Left kidney (tissue), 2 donors: ENCODE data around the gene STAM. TPM values are rescaled to one million over a fixed set of nuclear protein-coding genes. Genes with fewer than 3 reads are reported as not detected.
A peak's percentile ranks its signal among the peaks of the same experiment; 100 is the strongest.
"Not testable (repeated sequence)": the region's sequence is repeated elsewhere in the genome, so short reads cannot be mapped to it uniquely, and the experiment has no call there.

Source experiments
- DNase-seq: peaks from one replicate; pipeline ENCODE4 v3.0.0-alpha.2; 2013
- polyA plus RNA-seq: library from polyadenylated mRNA; unstranded; fragments of 120-200 nt; gene quantifications from one replicate; pipeline ENCODE4 v1.2.1, GENCODE V29; 2013; ENCODE audit not compliant: insufficient read length

STAM gene
- polyA plus RNA-seq, 1 donor, result 36.8 TPM

DNA sequence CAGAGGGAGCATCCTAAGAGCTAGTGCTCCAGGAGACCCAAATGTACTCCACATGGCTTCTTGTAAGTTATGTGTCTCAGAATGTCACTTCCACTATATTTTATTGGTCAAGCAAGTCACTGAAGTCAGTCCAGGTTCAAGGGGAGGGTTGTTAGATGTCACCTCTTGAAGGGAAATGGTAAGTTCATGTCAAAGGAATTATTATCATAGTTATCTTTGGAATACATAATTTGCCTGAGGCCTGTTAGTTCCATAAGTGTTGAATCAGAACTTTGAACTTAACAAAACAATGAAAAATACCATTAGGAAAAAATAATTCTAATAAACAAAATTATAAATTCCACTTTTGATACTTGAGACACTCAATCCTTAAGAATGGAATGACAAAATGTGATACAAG lies 30.6 kb downstream of the STAM start:
- DNase-seq, result no peak

DNA sequence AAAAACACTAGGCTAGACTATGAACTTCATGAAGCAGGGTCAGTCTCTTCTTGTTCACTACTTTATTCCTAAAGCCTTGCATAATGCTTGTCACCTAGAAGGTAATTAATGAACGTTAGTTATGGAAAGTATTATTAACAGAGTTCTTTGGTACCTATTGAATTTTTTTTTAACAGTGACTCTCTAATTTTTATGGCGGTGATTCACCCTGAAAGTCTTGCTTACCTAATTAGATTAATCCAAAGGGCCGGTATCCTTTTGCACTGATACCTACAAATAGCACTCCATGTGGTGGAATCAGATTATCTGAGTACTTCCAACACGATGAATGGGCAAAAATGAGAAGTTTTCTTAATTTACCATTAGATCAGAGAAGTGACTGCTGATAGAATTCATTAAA lies 31.7 kb downstream of the STAM start:
- no peak for DNase-seq

DNA sequence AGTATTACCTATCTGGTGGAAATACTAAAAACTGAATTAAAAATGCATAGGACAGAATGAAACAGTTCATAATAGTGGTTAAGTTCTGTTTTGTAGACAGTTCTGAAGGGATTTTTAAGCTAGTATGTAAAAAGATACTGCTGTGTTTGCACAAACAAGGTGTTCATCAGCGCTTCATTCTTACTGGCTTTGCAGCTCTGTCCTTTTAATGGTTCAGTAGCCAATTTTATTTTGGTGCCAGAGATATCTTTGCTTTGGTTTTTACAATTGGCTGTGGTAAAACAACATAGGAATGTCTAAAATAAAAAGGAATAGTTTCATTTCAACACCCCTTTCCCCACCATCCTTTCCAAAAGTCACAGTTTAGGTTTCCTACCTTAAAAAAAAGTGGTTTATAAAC lies 33.0 kb downstream of the STAM start:
- DNase-seq, result no peak

DNA sequence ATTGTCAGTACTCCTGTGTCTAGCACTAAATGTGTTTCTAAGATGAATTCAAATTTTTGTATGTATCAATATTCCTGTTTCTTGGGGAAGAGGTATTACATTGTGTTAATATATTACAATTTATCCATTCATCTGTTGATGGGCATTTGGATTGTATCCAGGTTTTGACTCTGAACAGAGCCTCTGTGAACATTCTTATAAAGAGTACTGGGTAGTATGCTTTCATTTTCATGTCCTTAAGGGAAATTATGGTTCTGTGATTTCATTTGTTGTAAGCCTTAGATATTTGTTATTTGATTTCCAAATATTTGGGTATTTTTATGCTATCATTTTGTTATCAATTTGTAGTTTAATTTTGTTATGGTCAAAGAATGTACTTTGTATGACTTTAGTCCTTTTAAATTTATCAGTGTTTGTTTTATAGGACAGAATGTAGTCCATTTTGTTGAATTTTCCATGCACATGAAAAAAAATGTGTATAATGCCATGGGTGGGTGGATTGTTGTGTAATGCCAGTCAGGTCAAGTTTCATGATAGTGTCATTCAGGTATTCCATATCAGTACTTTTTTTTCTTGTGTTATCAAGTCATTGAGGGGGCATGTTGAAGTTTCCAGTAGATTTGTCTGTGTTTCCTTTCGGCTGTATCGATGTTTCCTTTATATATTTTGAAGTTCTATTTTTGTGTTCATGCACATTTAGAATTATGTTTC lies 38.4 kb downstream of the STAM start:
- DNase-seq, result no peak

DNA sequence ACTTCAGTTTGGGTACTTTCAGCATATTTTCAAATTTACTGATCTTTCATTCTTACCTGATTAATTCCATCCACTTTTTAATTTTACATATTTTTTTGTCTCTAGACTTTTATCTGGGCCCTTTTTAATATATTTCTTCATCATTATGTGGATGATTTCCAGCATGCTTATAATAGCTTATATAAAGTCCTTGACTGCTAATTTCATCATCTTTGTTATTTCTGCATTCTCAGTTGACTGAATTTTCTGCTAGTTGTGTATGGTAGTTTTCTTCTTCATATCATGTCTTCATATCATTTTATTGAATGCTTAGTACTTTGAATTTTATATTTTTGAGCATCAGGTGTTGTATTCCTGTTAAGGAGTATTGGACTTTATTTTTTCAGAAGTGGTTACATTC lies 39.6 kb downstream of the STAM start:
- DNase-seq, result no peak

DNA sequence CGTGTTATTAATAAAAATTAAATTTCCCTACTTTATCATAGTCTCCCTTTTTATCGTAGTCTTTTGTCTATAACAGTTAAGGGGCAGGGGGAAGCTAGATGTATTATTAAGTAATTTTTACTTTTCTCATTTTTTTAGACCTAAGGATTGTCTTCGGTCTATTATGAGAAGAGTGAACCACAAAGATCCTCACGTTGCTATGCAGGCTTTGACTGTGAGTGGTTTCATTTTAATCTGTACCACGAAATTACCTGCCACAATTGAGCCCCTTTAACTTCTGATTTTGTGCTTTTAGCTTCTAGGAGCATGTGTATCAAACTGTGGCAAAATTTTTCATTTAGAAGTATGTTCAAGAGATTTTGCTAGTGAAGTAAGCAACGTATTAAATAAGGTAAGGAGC lies 40.6 kb downstream of the STAM start:
- DNase-seq, result no peak

DNA sequence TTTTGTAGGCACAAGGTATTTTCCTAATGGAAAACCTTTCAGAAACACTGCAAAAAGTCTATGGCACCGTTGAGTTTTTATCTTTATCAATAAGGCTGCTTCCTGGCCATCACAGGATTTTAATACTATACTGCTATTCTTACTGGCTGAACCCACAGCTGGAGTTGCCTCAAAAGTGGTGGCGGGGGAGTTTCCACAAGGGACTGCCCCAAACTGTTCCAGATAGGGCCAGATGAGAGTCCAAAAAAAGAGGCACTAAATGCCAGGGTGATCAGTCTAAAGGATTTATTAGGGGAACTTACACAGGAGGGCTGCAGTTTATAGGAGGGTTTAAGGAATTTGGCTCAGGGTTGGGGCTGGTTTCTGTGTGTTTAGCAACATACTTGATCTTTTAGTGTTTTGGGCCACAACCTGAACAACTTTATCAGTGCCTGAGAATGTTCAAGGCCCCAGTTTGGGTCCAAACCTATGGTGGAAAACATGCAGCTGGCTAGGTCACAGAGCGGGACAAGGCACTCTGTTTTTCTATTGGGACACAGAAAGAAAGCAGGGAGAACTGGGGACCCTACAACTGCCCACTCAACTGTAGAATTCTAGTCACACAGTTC lies 41.4 kb downstream of the STAM start:
- no peak for DNase-seq

DNA sequence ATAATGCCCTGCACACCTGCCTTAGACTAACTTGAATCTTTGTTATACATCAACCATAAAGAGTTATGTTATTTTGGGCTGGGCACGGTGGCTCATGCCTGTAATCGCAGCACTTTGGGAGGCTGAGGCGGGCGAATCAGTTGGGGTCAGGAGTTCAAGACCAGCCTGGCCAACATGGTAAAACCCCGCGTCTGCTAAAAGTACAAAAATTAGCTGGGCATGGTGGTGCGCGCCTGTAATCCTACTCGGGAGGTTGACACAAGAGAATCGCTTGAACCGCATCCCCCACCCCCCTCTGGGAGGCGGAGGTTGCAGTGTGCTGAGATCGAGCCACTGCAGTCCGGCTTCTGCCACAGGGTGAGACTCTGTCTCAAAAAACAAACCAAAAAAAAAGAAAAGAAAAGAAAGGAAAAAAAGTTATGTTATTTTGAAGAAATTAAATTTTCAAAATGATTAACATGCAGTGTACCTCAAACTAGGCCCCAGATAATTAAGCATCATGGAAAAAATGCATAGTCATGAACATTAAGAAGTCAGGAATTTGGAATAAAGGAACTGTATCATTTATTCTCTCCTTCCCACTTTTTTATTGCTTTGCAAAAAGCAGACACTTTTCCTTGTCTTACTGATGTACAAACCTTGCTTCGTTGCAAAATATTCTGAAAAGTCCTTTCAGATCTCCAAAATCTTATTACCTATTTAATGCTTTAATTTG lies 43.3 kb downstream of the STAM start:
- DNase-seq, result no peak

DNA sequence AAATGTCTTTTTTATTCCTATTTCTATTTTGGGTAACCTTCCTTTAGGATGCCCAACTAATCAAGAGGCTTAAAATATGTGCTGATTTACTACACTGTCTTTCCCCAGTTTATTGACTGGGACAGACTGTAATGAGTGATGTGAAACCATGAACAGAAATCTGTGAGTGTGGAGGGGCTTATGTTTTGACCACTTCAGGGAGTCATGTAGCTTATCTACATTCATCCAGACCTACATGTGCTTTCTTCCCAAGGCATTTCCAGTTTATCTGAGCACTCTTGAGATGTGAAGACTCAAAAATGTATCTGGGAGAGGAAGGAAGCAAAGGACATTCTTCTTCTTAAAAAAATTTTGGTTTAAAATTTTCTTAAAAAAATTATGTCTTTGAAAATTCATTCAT lies 45.2 kb downstream of the STAM start:
- no peak for DNase-seq

DNA sequence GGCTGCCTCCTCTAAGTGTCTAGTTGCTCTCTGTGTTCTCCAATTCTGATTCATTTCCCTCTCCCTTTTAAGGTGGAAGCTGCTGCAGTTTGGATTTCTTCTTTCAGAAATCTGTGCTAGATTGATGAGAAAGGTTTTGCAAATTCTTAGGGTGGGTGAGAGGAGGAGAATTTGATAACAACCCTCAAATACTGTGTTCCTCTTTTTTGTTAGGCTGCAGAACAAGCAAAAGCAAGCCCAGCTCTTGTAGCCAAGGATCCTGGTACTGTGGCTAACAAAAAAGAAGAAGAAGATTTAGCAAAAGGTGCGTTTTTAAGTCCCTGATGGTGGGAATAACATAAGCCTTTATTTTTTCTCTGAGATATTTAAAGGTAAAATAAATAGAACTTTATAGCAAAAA lies 49.1 kb downstream of the STAM start:
- no peak for DNase-seq

DNA sequence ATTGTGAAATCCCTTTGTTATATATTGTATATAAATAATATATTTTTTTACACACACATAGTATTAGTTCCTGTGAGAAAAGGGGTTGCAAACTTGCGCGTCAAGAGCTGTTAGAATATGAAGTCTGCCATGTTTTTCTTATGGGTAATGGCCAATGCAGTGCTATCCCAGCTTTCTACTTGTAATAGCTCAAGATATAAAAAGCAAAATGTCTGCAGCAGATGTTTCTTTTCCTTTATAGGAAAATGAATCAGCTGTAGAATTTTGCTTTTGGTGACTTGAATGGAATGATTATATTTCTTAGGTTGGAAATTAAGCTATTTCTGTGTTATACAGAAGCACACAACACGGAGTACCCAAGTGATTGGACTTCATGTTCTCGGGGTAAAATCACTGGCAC lies 54.7 kb downstream of the STAM start:
- DNase-seq, result no peak

DNA sequence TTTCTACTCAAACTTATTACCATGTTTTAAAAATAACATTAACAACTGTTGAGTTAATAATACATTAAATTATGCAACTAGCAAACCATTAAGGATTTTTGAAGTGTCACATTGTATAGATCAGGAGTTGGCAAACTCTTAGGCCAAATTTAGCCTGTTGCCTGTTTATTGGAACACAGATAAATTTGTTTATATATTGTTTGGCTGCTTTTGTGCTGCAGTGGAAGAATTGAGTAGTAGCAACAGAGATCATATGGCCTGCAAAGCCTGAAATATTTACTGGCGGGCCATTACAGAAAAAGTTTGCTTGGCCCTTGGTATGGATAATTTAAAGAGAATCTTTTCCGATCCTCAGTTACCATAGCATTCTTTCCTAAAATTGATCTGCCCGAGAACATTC lies 57.4 kb downstream of the STAM start:
- DNase-seq, result no peak

DNA sequence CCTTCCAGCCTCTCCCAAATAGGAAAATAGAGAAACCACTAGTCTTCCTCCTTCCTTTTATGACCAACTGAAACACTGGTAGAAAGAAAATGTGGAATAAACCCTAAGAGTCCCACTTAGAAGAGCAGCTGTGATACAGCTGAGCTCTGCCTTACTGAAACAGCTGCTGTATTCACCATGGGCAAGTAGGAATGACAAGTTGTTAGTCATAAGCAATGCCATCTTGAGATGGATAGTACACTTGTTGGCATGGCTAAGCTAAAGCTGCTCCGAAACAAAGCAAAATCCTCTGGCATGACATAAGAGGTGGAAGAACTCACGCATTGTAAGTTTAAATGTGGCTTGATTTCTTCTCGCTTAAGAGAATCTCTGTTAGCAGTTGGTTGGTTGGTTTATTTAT lies 59.8 kb downstream of the STAM start:
- DNase-seq, result no peak

DNA sequence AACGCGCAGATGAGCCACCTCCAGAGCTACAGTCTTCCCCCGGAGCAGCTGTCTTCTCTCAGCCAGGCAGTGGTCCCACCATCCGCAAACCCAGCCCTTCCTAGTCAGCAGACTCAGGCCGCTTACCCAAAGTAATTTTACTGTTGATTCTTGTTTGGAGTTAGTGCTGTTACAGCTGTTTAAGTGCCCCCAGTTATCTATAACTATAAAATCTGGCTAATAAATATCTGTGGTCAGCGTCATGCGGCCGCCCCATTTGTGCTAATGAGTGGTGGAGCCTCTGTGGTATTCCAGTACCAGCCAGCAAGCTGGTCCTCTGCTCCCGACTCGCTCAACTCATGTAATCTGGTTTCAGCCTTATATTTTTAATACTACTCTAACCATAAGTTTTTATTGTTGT lies 64.9 kb downstream of the STAM start:
- no peak for DNase-seq

DNA sequence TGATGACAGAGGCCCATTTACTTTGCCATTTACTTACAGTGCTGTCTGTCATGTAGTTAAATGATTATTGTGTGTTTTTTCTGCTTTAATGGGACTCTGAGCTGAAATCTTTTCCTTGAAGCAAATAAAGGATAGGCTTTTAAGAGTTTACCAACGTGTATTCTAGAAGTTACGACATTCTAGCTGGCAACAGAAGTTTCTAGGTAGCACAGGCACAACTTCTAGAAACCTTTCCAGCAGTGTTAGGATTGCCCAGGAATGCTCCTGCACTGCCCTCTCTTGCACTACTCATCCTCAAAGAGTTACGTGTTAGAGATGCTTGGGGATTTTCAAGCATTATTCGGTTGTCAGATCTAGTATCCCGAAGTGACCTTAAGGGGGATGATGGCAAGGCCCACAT lies 65.5 kb downstream of the STAM start:
- DNase-seq, result no peak

DNA sequence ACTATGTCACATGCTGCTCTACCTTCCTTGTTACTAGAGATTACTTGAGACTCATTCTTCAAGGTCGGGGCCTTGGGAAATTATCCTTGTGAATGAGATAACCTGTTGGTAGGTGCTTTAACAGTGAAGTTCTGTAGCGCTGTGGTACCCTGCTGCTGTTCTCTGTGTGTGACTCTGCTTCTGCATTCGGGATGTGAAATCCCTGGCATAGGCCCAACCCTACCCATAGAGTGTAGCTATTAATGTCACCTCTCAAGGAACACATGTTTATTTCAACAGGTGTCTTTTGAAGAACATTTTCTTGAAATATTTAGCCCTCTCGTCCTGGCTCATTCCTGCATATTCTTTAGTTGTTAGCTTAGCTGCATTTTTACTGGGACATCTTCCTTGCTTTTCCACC lies 66.2 kb downstream of the STAM start:
- no peak for DNase-seq

DNA sequence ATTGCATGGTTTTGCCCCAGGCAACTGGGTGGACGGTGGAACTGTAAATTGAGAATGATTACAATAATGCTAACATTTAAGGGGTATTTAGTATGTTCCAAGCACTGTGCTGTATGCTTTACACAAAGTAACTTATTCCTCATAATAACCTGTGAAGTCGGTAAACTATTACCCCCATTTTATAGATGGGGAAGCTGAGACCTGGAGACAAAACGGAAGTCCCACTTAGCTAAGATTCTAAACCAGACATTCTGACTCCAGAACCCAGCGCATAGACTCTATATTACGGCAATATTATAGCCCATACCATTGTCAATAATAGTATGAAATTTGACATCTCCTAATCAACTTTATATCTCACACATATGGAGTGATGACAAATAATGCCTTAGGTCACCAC lies 68.1 kb downstream of the STAM start:
- no peak for DNase-seq

DNA sequence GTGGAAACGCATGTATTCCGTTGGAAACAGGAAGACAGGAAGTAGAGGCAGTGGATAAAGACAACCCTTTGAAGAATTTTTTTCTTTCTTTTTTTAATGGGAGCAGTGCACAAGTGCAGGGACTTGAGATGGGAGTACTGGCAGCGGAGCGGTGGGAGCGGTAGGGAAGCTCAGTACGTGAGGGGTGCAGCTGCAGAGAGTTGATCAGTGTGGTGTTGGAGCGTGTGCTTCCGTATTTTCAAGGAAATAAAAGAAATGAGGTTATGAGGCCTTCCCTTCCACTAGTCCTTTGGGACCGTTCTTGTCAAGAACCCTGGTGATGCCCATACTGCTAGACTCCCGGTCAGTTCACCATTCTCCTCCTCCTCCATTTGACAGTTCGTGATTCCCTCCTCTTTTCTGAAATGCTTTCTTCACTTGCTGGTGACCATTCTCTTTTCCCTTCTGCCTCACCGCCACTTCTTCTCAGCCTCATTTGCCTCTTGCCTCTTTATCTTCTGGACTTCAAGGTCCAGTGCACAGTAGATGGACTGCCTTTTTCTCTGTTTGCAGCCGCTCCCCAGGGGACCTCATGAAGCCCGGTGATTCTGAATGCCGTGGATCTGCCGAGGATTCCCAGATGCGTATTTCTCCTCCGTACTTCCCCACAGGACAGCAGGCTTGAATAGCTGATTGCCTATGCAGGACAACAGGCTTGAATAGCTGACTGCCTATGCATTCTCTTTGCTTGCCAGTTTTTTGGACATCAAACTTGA lies 68.9 kb downstream of the STAM start:
- peak; percentile 3 for DNase-seq

DNA sequence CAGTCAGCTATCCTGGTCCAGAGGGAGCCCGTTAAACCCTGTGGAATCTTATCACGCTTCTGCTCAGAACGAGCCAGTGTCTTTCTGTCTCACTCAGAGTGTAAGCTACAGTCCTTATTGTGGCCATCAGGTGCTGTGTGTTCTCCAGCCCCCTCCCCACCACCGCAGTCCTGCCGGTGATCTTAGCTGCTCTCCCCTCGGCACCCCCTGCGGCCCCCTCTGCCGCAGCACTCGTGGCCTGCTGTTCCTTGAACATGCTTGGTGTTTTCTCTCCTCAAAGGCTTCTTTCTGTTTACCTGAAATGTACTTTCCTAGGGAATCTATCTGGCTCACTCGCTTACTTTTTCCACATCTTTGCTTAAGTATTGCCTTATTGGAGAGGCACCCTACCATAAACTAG lies 69.8 kb downstream of the STAM start:
- DNase-seq, result no peak

DNA sequence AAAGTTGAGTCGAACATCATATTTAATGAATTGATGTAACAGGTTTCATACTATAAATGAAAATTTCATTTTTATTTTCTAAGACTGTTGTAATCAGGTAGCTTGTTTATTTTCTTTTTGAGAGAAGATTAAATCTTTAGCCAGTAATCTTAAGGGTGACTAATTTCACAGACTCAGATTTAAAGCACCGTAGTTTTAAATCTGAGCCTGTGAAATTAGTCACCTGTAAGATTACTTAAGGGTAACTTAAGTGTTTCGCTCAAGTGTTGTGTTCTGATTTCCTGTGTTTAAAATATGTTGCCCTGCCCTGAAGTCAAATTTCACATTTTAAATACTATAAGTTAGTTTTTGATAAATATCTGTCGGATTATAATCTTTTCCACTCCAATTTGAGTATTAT lies 72.2 kb downstream of the STAM start:
- no peak for DNase-seq

DNA sequence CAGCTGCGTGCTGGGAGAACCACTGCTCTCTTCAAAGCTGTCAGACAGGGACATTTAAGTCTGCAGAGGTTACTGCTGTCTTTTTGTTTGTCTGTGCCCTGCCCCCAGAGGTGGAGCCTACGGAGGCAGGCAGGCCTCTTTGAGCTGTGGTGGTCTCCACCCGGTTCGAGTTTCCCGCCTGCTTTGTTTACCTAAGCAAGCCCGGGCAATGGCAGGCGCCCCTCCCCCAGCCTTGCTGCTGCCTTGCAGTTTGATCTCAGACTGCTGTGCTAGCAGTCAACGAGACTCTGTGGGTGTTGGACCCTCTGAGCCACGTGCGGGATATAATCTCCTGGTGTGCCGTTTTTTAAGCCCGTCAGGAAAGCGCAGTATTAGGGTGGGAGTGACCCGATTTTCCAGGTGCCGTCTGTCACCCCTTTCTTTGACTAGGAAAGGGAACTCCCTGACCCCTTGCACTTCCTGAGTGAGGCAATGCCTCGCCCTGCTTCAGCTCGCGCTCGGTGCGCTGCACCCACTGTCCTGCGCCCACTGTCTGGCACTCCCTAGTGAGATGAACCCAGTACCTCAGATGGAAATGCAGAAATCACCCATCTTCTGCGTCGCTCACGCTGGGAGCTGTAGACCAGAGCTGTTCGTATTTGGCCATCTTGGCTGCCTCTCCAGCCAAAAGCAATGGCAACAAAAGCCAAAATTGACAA lies 78.5 kb downstream of the STAM start:
- DNase-seq, result not testable (repeated sequence)

DNA sequence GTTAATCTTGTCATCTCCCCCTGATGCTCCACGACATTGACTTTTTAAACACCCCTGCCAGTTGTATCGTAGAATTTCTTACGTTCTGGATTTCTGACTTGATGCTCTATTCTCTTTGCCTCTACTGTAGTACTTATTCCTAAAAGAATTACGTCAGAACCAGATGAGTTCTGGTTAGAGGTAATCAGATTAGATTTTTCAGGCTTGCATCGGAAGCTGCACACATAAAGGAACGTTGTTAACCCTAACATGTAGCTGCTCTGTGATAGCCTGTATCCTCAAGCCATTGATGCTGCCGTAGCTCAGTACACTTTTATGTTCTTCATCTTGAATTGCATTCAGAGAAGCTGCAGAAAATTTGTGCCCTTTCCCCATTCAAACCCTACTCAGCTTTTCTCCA lies 81.8 kb downstream of the STAM start:
- no peak for DNase-seq
